ENCODE data around the gene TRIM2.

Gene TRIM2

GRCh38 chr4:153244969-153245368 is 40.7 kb downstream of the TRIM2 start:
- DNase-seq (ENCODE audit: low read depth): no peak
- no peak for TF ChIP-seq CTCF (IDR thresholded peaks at IDR 0.05; ENCODE audit: low read depth, low read length, missing control alignments)
- H3K4me3 ChIP-seq (ENCODE audit: low read depth, low read length): no peak overlapping the region

DNA sequence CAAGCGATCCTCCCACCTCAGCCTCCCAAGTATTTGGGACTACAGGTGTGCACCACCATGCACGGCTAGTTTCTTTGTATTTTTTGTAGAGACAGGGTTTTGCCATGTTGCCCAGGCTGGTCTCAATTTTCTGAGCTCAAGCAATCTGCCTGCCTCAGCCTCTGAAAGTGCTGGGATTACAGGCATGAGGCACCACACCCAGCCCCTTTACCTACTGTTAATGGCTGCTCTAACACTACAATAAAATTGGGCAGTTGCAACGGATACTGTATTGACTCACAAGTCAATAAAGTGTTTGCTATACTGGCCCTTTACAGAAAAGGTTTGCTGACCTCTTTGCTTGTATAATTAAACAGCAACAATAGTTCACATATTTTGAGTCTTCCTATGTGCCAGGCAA is 41.5 kb downstream of the TRIM2 start:
- no peak overlapping the region for H3K4me3 ChIP-seq (ENCODE audit: low read depth, low read length)
- no peak for TF ChIP-seq CTCF (IDR thresholded peaks at IDR 0.05; ENCODE audit: low read depth, low read length, missing control alignments)
- DNase-seq (ENCODE audit: low read depth): no peak

GRCh38 chr4:153246446-153247115 is 42.3 kb downstream of the TRIM2 start:
- no peak for TF ChIP-seq CTCF (IDR thresholded peaks at IDR 0.05; ENCODE audit: low read depth, low read length, missing control alignments)
- H3K4me3 ChIP-seq (ENCODE audit: low read depth, low read length): no peak overlapping the region
- no peak for DNase-seq (ENCODE audit: low read depth)

DNA sequence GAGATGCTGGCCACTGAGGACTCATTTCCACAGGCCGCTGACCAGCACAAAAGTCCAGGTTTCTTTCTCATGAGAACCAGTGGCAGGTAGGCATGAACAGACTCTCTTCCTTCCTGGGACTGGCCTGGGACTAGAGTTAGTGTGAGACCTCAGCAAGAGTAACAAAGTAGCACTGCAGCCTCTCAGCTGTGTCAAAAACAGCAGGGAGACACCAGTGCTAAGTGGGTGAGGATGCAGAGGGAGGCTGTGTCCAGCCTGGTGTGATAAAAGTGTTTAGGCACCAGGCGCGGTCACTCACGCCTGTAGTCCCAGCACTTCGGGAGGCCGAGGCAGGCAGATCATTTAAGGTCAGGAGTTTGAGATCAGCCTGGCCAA is 42.9 kb downstream of the TRIM2 start:
- H3K4me3 ChIP-seq (ENCODE audit: low read depth, low read length): no peak overlapping the region
- no peak for DNase-seq (ENCODE audit: low read depth)
- no peak for TF ChIP-seq CTCF (IDR thresholded peaks at IDR 0.05; ENCODE audit: low read depth, low read length, missing control alignments)

DNA sequence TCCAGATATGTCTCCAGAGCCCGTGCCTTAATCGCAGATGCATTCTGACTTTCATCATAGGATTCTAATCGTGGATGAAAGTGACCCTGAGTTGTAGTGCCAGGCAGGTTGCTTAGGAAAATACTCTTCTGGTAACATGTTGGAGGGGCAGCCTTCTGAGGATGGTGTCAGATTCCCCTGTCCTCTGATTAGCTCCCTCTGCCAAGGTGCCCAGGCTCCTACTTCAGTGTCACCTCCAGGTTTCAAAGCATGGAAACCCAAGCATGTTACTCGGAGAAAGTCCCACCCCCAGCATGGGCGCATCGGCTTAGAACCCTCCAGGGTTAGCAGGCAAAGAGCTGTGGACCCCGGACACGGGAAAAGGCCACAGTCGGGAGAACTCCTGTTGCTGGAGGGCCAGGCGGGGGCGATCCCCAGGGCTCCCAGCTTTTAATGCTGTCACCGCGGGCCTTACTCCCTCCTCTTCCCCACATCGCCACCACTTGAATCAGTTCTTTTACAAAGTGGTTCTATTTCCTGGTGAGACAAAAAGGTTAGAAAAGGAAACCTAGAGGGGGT is 44.5 kb downstream of the TRIM2 start:
- no peak for TF ChIP-seq CTCF (IDR thresholded peaks at IDR 0.05; ENCODE audit: low read depth, low read length, missing control alignments)
- DNase-seq (ENCODE audit: low read depth): no peak
- peak overlapping the region; percentile 36 for H3K4me3 ChIP-seq (ENCODE audit: low read depth, low read length)

DNA sequence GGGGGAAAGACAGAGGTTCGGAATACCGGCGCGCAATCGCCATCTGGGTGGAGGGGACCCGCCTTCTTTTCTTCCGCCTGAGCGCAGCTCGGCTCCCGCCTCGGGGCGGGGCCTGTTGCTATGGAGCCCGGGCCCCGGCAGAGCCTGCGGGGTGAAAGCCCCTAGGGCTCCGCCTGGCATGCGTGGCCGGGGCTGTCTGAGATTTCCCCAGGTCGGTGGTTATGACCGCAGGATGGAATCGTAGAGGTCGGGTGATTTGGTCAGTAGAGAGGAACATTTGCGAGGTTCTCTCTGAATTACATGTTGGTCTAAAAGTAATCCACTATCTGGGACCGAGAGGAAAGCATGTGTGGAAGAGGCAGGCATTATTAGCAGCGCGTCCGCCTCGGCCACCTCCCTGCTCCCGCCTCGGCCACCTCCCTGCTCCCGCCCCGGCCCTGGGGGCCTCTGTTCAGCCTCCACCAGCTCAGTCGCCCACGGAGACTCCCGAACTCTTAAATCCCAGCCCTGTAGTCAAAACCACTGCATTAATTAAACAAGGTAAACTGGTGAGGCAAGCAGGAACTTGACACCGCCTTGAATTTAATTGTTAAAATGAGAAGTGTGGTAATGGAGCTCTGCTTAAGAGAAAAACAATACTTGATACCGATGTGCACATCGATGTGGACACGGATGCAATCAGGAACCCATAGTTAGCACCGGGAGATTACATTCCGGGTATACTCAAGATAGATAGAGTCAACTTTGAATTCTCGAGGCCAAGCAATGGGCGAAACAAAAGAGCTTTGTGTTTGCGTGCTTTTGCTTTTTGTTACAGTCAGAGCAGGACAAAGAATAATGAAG is 45.2 kb downstream of the TRIM2 start:
- H3K4me3 ChIP-seq (ENCODE audit: low read depth, low read length): peak overlapping the region; percentile 36
- TF ChIP-seq CTCF (IDR thresholded peaks at IDR 0.05; ENCODE audit: low read depth, low read length, missing control alignments): no peak
- peak; percentile 39 for DNase-seq (ENCODE audit: low read depth)

Data from GM12864 (cell line).